Mononuclear cell (primary cell): ENCODE results near the gene RPUSD3. TPM values are rescaled to one million over a fixed set of nuclear protein-coding genes. Genes with fewer than 3 reads are reported as not detected.
A peak's percentile ranks its signal among the peaks of the same experiment; 100 is the strongest.

ENCODE experiments used
- H3K27me3 ChIP-seq: 2 replicates; pipeline ENCODE4 v1.6.0; 2011; ENCODE audit warnings: low read length, control low read depth; ENCODE audit not compliant: insufficient read depth
- H3K4me1 ChIP-seq: 2 replicates; pipeline ENCODE4 v1.5.1; 2011; ENCODE audit warnings: mild to moderate bottlenecking, low read length, control low read depth; ENCODE audit not compliant: insufficient read depth
- H3K4me3 ChIP-seq: 2 replicates; pipeline ENCODE4 v1.5.1; 2011; ENCODE audit warnings: mild to moderate bottlenecking, low read length, moderate library complexity
- H3K9me3 ChIP-seq: 2 replicates; pipeline ENCODE4 v1.5.1; 2011; ENCODE audit warnings: low read depth, mild to moderate bottlenecking, control low read depth, low read length
- total RNA-seq: library from RNA; depleted of rRNA; stranded (reverse); fragments of >200 nt; gene quantifications from one replicate; pipeline ENCODE4 v1.2.3, GENCODE V29; 2012

The RPUSD3 gene
- total RNA-seq, 1 donor, result 5.7 TPM

- Histone ChIP-seq H3K4me3 (no peak overlapping the region), H3K4me1 (no peaks in the 10 kb centered on the region), H3K9me3 (no peaks in the 10 kb centered on the region), H3K27me3 (no peaks in the 10 kb centered on the region)
Measured at GRCh38 chr3:9828801-9829755, 14.7 kb downstream of the RPUSD3 start.

GRCh38 chr3:9826815-9827573 lies 16.8 kb downstream of the RPUSD3 start:
- H3K27me3 ChIP-seq, result no peaks in the 10 kb centered on the region
- no peaks in the 10 kb centered on the region for H3K4me1 ChIP-seq
- no peak overlapping the region for H3K4me3 ChIP-seq
- no peaks in the 10 kb centered on the region for H3K9me3 ChIP-seq

GRCh38 chr3:9825451-9826040 lies 18.3 kb downstream of the RPUSD3 start:
- Histone ChIP-seq H3K27me3 (no peaks in the 10 kb centered on the region), H3K4me1 (no peaks in the 10 kb centered on the region), H3K4me3 (no peak overlapping the region), H3K9me3 (no peaks in the 10 kb centered on the region)

DNA sequence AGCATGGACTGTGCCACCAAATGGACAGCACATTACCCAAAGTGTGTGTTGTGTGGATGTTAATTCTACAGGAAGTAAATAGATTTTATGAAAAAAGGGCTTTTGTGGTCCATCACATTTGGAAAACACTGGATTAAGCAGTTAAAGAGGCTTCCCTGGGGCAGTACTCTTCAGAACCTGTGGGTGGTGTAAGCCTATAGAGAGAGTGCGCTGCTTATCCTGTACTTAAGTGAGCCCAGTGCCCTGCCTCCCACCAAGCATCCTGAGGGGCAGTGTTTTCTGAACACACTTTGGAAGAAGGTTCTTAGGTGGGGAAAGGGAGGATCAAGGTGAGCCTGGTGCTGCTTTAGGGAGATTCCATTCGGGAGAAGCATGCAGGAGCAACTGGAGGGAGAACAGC lies 22.9 kb downstream of the RPUSD3 start:
- Histone ChIP-seq H3K4me1 (no peaks in the 10 kb centered on the region), H3K9me3 (no peaks in the 10 kb centered on the region), H3K27me3 (no peaks in the 10 kb centered on the region), H3K4me3 (no peak overlapping the region)

DNA sequence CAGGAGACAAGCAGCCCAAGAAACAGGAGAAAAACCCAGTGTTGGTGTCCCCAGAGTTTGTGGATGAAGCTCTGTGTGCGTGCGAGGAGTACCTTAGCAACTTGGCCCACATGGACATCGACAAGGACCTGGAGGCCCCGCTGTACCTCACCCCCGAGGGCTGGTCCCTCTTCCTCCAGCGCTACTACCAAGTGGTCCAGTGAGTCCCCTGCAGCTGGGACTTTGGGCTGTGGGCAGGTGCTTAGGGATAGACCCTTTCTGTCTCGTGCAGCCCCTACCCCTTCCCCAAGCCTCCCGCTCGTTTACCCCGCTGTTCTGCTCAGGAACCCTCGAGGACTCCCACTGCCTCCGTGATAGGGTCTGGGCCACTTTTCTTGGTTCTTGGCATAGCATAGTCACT lies 23.3 kb downstream of the RPUSD3 start:
- Histone ChIP-seq H3K4me1 (no peaks in the 10 kb centered on the region), H3K4me3 (no peak overlapping the region), H3K9me3 (no peaks in the 10 kb centered on the region), H3K27me3 (no peaks in the 10 kb centered on the region)

GRCh38 chr3:9818666-9819335 lies 25.0 kb downstream of the RPUSD3 start:
- Histone ChIP-seq H3K4me3 (no peak overlapping the region), H3K4me1 (no peaks in the 10 kb centered on the region), H3K9me3 (no peaks in the 10 kb centered on the region), H3K27me3 (no peaks in the 10 kb centered on the region)

GRCh38 chr3:9817436-9817835 lies 26.4 kb downstream of the RPUSD3 start:
- no peaks in the 10 kb centered on the region for H3K4me1 ChIP-seq
- H3K9me3 ChIP-seq, result no peaks in the 10 kb centered on the region
- no peak overlapping the region for H3K4me3 ChIP-seq
- no peaks in the 10 kb centered on the region for H3K27me3 ChIP-seq

GRCh38 chr3:9815986-9816385 lies 27.8 kb downstream of the RPUSD3 start:
- H3K4me1 ChIP-seq, result peaks cover 2% of the 10 kb centered on the region

GRCh38 chr3:9812870-9813483 lies 30.8 kb downstream of the RPUSD3 start:
- Histone ChIP-seq H3K27me3 (no peaks in the 10 kb centered on the region), H3K4me3 (no peak overlapping the region), H3K9me3 (no peaks in the 10 kb centered on the region), H3K4me1 (peaks cover 26% of the 10 kb centered on the region)

More at GRCh38 chr3:9815986-9816385, 27.8 kb downstream of the RPUSD3 start:
- Histone ChIP-seq H3K9me3 (no peaks in the 10 kb centered on the region), H3K27me3 (no peaks in the 10 kb centered on the region), H3K4me3 (no peak overlapping the region)

GRCh38 chr3:9810846-9811245 lies 33.0 kb downstream of the RPUSD3 start:
- Histone ChIP-seq H3K4me3 (peak overlapping the region; percentile 48), H3K9me3 (no peaks in the 10 kb centered on the region), H3K27me3 (no peaks in the 10 kb centered on the region), H3K4me1 (peaks cover 31% of the 10 kb centered on the region)

- Histone ChIP-seq H3K27me3 (no peaks in the 10 kb centered on the region), H3K9me3 (no peaks in the 10 kb centered on the region), H3K4me3 (peak overlapping the region; percentile 48), H3K4me1 (peaks cover 31% of the 10 kb centered on the region)
Measured at GRCh38 chr3:9810433-9810770, 33.4 kb downstream of the RPUSD3 start.

DNA sequence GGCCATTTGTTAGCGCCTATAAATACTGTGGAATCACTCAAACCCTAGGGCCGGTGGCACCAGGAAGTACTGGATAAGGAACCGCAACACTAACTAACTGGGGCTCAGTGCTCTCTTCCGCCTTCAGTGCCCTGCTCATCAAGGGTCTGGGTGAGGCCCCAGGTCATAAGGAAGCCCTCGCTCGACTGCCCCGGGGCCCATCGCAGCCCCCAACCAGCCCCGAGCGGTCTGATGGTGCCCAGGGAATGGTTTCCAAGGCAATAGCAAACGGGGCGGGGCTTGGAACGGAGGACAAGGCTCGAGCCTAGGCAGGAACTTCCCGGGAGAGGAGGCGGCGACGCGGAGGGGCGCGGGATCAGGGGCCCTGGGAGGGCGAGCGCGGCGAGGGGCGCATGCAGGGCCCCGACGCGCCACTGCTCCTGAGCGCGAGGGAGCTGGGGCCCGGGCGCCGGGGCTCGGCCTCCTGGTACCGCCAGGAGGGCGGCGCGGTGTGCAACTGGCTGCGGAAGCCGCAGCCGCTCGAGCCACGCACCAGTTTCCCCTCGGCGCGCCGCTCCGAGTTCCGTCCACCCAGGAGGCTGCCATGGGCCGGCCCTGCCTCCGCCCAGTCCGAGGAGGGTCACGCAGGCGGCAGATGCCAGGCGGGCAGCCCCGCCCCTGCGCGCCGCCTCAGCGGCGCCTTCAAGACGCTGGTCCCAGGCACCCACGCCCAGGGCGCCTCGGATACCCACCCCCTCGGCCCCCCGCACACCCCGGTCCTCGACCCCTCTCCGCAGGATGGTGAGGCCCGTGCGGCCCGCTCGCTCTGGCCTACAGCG lies 34.0 kb downstream of the RPUSD3 start, which contains the start of gene TTLL3:
TSS of gene TTLL3 (plus strand) at position 648 of the 818 bp plus-strand sequence. CDS start 400 bp downstream, outside the sequence.
- H3K27me3 ChIP-seq, result no peaks in the 10 kb centered on the region
- H3K9me3 ChIP-seq, result no peaks in the 10 kb centered on the region
- peaks cover 31% of the 10 kb centered on the region for H3K4me1 ChIP-seq
- H3K4me3 ChIP-seq, result peak within 1 kb of the TSS; percentile 48

- Histone ChIP-seq H3K27me3 (no peaks in the 10 kb centered on the region), H3K4me1 (peaks cover 31% of the 10 kb centered on the region), H3K9me3 (no peaks in the 10 kb centered on the region), H3K4me3 (peak overlapping the region; percentile 48)
Measured at GRCh38 chr3:9809239-9809614, 34.6 kb downstream of the RPUSD3 start.
